Osteocyte (in vitro differentiated cells): ENCODE measurements around the gene KAZN. TPM values are rescaled to one million over a fixed set of nuclear protein-coding genes. Genes with fewer than 3 reads are reported as not detected.
A peak's percentile ranks its signal among the peaks of the same experiment; 100 is the strongest.

ENCODE experiments used
- DNase-seq: peaks from one replicate; pipeline ENCODE4 v3.0.0; 2021; ENCODE audit warnings: mixed read lengths; ENCODE audit not compliant: unreplicated experiment; ENCODE audit errors: extremely low spot score
- H3K27ac Mint-ChIP-seq: one replicate; pipeline ENCODE4 v1.8.0; 2021; ENCODE audit warnings: mild to moderate bottlenecking, mixed read lengths; ENCODE audit not compliant: unreplicated experiment
- H3K27me3 Mint-ChIP-seq: one replicate; pipeline ENCODE4 v1.8.0; 2021; ENCODE audit warnings: mixed read lengths; ENCODE audit not compliant: unreplicated experiment
- H3K36me3 Mint-ChIP-seq: one replicate; pipeline ENCODE4 v1.8.0; 2021; ENCODE audit warnings: mixed read lengths; ENCODE audit not compliant: unreplicated experiment
- H3K4me1 Mint-ChIP-seq: one replicate; pipeline ENCODE4 v1.8.0; 2021; ENCODE audit warnings: mixed read lengths; ENCODE audit not compliant: unreplicated experiment
- H3K4me3 Mint-ChIP-seq: one replicate; pipeline ENCODE4 v1.8.0; 2021; ENCODE audit warnings: mild to moderate bottlenecking, moderate library complexity, mixed read lengths; ENCODE audit not compliant: unreplicated experiment
- H3K9me3 Mint-ChIP-seq: one replicate; pipeline ENCODE4 v1.8.0; 2021; ENCODE audit warnings: mixed read lengths; ENCODE audit not compliant: unreplicated experiment
- total RNA-seq: library from RNA; stranded (reverse); gene quantifications from 2 replicates; pipeline ENCODE4 v1.2.1, GENCODE V29; 2021
- TF ChIP-seq, protein P1 (sequence below): fragments of 200-600 bp; sonication (generic); IDR thresholded peaks from 2 replicates; pipeline ENCODE4 v1.5.0; 2021; ENCODE audit warnings: antibody characterized with exemption, mild to moderate bottlenecking, moderate library complexity

Gene KAZN
- total RNA-seq, 1 donor from 2014 or later: 47.1 TPM

DNA sequence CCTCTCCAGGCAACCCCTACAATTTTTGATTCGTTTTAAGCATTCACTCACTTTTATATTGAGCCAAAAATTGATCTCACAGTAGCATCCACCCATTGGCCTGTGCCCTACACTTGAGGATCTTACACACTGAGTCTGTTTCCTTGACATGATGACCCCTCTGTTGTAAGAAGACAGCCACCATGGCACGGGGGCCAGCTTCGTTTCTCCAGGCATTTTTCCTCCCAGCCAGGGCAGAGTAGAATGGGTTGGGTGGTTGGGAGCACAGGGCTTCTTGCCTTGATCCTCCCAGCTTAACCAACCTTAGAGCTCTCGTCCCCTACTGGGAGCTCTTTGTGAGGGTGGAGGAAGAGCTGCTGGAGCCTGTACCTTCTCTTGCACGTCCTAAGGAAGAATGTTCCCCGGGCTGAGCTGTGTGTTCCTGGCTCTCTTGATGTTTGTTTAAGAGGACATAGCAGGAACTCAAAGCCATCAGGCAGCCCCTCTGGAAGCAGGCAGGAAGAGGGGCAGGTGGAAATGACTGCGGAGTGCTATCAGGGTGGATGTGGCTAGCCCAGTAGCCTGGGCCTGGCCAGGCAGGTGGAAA lies 341.9 kb downstream of the KAZN start:
- no peaks in the 10 kb centered on the region for H3K27me3 Mint-ChIP-seq
- H3K4me3 Mint-ChIP-seq: no peak overlapping the region
- DNase-seq: no peak
- no peaks in the 10 kb centered on the region for H3K36me3 Mint-ChIP-seq
- peak overlapping the region; percentile 78 for H3K27ac Mint-ChIP-seq
- H3K9me3 Mint-ChIP-seq: no peaks in the 10 kb centered on the region
- peaks cover 71% of the 10 kb centered on the region for H3K4me1 Mint-ChIP-seq
- TF ChIP-seq, protein P1, sequence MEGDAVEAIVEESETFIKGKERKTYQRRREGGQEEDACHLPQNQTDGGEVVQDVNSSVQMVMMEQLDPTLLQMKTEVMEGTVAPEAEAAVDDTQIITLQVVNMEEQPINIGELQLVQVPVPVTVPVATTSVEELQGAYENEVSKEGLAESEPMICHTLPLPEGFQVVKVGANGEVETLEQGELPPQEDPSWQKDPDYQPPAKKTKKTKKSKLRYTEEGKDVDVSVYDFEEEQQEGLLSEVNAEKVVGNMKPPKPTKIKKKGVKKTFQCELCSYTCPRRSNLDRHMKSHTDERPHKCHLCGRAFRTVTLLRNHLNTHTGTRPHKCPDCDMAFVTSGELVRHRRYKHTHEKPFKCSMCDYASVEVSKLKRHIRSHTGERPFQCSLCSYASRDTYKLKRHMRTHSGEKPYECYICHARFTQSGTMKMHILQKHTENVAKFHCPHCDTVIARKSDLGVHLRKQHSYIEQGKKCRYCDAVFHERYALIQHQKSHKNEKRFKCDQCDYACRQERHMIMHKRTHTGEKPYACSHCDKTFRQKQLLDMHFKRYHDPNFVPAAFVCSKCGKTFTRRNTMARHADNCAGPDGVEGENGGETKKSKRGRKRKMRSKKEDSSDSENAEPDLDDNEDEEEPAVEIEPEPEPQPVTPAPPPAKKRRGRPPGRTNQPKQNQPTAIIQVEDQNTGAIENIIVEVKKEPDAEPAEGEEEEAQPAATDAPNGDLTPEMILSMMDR: no peak

DNA sequence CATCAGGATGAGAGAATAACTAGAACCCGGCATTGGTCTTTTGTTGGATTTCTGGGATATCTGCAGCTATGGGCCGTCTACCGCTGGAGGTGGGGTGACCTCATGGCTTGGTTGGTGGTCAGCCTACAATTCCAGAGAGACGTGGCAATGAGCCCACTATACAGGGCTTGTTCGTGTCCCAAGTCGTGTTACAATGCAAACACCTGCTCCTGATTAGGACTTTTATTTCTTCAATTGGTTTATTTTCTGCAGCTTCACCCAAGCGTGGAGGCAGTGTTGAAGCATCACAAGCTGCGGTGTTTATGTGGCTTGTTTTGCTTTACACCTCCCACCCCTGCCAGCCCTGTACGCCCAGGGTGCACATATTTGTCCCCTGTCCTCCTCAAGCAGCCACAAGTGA lies 343.4 kb downstream of the KAZN start:
- no peaks in the 10 kb centered on the region for H3K27me3 Mint-ChIP-seq
- H3K9me3 Mint-ChIP-seq: no peaks in the 10 kb centered on the region
- peaks cover 82% of the 10 kb centered on the region for H3K4me1 Mint-ChIP-seq
- no peaks in the 10 kb centered on the region for H3K36me3 Mint-ChIP-seq
- no peak for DNase-seq
- TF ChIP-seq, protein P1: no peak
- H3K4me3 Mint-ChIP-seq: no peak overlapping the region
- peak overlapping the region; percentile 96 for H3K27ac Mint-ChIP-seq

DNA sequence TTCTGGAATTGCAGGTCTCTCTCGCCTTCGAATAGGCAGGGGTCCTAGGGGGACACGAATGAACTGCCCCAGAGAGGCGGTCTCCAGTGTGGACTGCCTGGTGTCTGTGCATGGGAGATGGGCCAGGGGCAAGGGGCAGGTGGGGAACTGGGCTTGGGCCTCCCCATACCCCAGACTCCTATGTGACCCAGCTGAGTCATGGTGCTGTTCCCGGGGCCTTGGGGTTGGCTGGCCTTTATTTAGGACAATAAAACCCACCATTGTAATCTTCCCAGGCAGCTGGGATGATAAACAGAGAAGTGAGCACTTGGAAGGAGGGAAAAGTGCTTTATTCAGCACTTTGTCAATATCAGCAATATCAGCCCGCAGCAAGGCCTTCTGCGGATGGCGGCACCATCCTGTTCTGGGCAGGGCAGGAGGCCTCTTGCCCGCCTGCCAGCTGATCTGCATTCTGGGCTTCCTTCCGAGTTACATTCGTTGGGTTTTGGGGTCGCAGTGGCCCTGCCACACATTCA lies 346.0 kb downstream of the KAZN start:
- Mint-ChIP-seq H3K27ac (peak overlapping the region; percentile 96), H3K36me3 (no peaks in the 10 kb centered on the region), H3K4me3 (no peak overlapping the region), H3K27me3 (no peaks in the 10 kb centered on the region), H3K9me3 (no peaks in the 10 kb centered on the region), H3K4me1 (peaks cover 91% of the 10 kb centered on the region)
- DNase-seq: no peak
- TF ChIP-seq, protein P1: no peak

DNA sequence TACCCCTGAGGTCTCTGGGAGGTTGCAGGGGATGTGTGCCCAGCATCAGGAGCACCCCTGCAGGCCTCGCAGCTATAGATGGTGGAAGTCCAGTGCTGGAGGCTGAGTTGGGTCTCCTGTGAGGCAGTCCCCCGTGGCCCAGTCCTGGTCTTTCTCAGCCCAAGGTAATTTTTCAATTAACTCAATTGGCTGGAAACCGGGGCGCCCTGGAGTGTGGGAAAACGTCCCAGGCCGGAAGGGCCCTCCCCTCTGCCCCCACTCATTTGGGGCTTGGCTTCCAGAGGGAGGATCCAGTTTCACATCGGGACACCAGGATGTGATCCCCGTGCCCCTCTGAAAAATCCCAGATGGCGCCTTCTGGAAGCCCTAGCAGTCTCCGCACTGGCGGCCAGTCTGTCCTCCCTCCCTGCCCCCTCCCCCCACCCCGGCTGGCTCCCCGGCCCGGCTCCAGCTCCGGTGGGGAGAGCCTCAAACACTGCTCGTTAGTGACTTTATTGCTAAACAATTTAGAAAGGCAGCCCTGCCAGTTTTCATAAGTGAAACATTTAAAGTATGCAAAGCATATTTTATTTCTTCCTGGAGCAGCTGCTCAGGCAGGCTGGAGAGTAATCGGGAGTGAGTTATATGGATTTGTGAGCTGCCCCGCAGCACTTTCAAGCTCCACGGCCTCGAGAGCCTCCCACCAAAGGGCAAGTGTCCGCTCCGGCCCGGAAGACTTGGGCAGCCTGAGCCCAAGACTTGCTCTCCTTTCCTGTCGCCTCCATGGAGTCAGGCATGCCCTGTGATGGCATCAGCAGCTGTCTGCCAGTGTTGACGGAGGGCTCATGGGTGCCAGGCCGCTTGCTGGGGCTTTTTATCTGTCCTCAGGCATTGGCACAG lies 346.9 kb downstream of the KAZN start:
- Mint-ChIP-seq H3K36me3 (no peaks in the 10 kb centered on the region), H3K4me1 (peaks cover 91% of the 10 kb centered on the region), H3K9me3 (no peaks in the 10 kb centered on the region), H3K4me3 (peak overlapping the region; percentile 62), H3K27ac (peak overlapping the region; percentile 96), H3K27me3 (no peaks in the 10 kb centered on the region)
- no peak for DNase-seq
- TF ChIP-seq, protein P1: no peak

DNA sequence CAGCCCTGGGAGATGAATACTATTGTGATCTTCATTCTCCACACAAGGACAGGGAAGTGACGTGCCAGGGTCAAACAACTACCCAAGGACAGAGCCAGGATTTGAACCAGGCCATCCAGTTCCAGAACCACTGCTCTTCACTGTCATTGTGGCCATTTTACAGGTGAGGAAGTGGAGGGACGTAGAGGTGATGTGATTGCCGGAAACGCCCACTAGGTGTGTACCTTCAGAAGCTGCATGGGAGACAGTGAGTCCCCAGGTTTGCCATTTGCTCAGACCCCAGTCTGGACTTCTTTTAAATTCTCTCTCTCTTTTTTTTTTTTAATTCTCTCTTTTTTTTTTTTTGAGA lies 347.5 kb downstream of the KAZN start:
- H3K9me3 Mint-ChIP-seq: no peaks in the 10 kb centered on the region
- no peaks in the 10 kb centered on the region for H3K36me3 Mint-ChIP-seq
- TF ChIP-seq, protein P1: no peak
- H3K27me3 Mint-ChIP-seq: no peaks in the 10 kb centered on the region
- H3K4me3 Mint-ChIP-seq: peak overlapping the region; percentile 69
- H3K27ac Mint-ChIP-seq: peak overlapping the region; percentile 96
- H3K4me1 Mint-ChIP-seq: peaks cover 92% of the 10 kb centered on the region
- no peak for DNase-seq
